ENCODE data around the gene DHRSX.

The DHRSX gene

GRCh38 chrX:2228536-2228935 lies 272.2 kb downstream of the DHRSX start:
- DNase-seq, result no peak
- in situ Hi-C loops (cut with HindIII; ENCODE audit: low pct_ligation_motif_present, low sequenced_read_pairs), result no loop called here
- H3K27me3 ChIP-seq (replicated peaks), result no peaks in the 10 kb centered on the region
- H3K27ac ChIP-seq, result no peak overlapping the region
- H3K36me3 ChIP-seq (replicated peaks), result no peaks in the 10 kb centered on the region
- no peak overlapping the region for H3K4me3 ChIP-seq (ENCODE audit: low read depth, low read length)
- no peak for TF ChIP-seq CTCF (IDR thresholded peaks at IDR 0.05; ENCODE audit: low read depth, low read length, missing control alignments)

- Histone ChIP-seq H3K4me3 (ENCODE audit: low read depth, low read length) (no peak overlapping the region), H3K27ac (no peak overlapping the region), H3K27me3 (replicated peaks) (no peaks in the 10 kb centered on the region), H3K36me3 (replicated peaks) (no peaks in the 10 kb centered on the region)
- in situ Hi-C loops (cut with HindIII; ENCODE audit: low pct_ligation_motif_present, low sequenced_read_pairs), result no loop called here
- DNase-seq, result no peak
- no peak for TF ChIP-seq CTCF (IDR thresholded peaks at IDR 0.05; ENCODE audit: low read depth, low read length, missing control alignments)
These were observed 273.7 kb downstream of the DHRSX start for GRCh38 chrX:2226906-2227656.

DNA sequence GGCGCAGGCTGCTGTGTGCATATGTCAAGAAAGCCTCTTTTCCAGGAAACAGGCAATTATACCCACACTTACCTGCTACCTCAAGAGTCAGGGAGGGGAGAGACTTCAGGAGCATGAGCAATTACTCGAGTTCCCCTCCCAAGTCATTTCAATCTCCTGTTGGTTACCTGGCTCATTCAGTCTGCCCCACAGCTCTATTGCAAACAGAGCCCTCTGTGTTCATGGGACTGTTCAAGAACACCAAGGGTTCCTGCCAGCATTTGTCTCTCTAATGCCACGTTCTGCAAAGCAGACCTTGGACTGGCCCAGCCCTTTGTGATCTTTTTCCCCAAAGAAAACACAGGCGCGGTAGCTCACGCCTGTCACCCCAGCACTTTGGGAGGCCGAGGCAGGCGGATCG lies 274.6 kb downstream of the DHRSX start:
- in situ Hi-C loops (cut with HindIII; ENCODE audit: low pct_ligation_motif_present, low sequenced_read_pairs), result no loop called here
- no peaks in the 10 kb centered on the region for H3K27me3 ChIP-seq (replicated peaks)
- H3K27ac ChIP-seq, result no peak overlapping the region
- no peak for DNase-seq
- H3K36me3 ChIP-seq (replicated peaks), result no peaks in the 10 kb centered on the region
- TF ChIP-seq CTCF (IDR thresholded peaks at IDR 0.05; ENCODE audit: low read depth, low read length, missing control alignments), result no peak
- no peak overlapping the region for H3K4me3 ChIP-seq (ENCODE audit: low read depth, low read length)

GRCh38 chrX:2224597-2225235 lies 276.1 kb downstream of the DHRSX start:
- H3K27me3 ChIP-seq (replicated peaks), result no peaks in the 10 kb centered on the region
- no peak overlapping the region for H3K27ac ChIP-seq
- no peak for DNase-seq
- no peaks in the 10 kb centered on the region for H3K36me3 ChIP-seq (replicated peaks)
- in situ Hi-C loops (cut with HindIII; ENCODE audit: low pct_ligation_motif_present, low sequenced_read_pairs), result no loop called here
- no peak overlapping the region for H3K4me3 ChIP-seq (ENCODE audit: low read depth, low read length)
- TF ChIP-seq CTCF (IDR thresholded peaks at IDR 0.05; ENCODE audit: low read depth, low read length, missing control alignments), result no peak

DNA sequence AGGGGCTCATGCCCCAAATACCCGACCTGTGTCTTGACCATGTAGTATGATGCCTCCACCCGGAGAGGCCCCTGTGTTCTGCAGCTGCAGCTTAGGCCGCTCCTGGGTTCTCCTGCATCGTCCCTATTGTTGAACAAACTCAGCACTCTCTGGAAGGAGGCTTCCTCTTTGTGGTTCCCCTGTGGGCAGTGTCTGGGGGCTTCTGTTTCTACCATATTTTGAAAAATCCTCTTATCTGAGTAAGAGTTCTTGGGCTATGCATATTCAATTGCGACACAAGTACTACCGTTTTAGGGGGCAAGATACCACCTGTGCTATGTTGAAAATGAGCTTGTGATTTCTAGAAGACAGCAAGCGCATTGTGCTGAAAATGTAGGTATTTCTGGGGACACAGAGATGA lies 276.6 kb downstream of the DHRSX start:
- TF ChIP-seq CTCF (IDR thresholded peaks at IDR 0.05; ENCODE audit: low read depth, low read length, missing control alignments), result no peak
- Histone ChIP-seq H3K27ac (no peak overlapping the region), H3K4me3 (ENCODE audit: low read depth, low read length) (no peak overlapping the region), H3K27me3 (replicated peaks) (no peaks in the 10 kb centered on the region), H3K36me3 (replicated peaks) (no peaks in the 10 kb centered on the region)
- DNase-seq, result no peak
- in situ Hi-C loops (cut with HindIII; ENCODE audit: low pct_ligation_motif_present, low sequenced_read_pairs), result no loop called here

Measured in brain microvascular endothelial cell (primary cell).